ENCODE results near the gene TCF7L1.

DNA sequence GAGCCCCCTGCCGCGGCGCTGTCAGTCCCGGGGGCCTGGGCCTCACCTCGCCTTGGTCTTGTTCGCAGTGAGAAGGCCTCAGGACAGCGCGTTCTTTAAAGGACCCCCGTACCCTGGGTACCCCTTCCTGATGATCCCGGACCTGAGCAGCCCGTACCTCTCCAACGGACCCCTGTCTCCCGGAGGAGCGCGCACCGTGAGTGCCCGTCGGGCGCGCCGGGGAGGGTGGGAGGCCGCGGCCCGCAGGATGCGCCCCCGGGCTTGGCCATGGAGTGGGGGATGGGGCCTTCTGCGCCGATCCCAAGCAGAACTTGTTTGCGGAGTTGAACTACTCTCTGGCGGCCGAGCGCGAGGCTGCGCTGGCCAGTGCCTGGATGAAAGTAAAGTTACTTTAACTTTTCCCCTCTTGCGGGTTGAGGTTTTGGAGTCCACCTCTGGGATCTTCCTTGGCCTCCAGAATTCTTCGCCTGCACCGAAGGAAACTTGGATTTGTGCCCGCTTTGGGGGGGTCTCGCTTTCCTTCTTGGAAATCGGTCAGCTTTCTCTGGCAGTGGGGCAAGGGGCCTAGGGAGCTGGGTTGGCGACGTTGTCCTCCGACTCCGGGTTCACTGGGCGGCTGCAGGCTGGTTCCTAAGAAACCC, 1.2 kb downstream of the TCF7L1 start:
- TF ChIP-seq, protein P1, sequence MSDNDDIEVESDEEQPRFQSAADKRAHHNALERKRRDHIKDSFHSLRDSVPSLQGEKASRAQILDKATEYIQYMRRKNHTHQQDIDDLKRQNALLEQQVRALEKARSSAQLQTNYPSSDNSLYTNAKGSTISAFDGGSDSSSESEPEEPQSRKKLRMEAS (IDR thresholded peaks at IDR 0.05; ENCODE audit: low read depth): no peak
- TF ChIP-seq, protein P2, sequence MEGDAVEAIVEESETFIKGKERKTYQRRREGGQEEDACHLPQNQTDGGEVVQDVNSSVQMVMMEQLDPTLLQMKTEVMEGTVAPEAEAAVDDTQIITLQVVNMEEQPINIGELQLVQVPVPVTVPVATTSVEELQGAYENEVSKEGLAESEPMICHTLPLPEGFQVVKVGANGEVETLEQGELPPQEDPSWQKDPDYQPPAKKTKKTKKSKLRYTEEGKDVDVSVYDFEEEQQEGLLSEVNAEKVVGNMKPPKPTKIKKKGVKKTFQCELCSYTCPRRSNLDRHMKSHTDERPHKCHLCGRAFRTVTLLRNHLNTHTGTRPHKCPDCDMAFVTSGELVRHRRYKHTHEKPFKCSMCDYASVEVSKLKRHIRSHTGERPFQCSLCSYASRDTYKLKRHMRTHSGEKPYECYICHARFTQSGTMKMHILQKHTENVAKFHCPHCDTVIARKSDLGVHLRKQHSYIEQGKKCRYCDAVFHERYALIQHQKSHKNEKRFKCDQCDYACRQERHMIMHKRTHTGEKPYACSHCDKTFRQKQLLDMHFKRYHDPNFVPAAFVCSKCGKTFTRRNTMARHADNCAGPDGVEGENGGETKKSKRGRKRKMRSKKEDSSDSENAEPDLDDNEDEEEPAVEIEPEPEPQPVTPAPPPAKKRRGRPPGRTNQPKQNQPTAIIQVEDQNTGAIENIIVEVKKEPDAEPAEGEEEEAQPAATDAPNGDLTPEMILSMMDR (IDR thresholded peaks at IDR 0.05): no peak
- TF ChIP-seq TAF1 (IDR thresholded peaks at IDR 0.05; ENCODE audit: borderline replicate concordance, low read depth, low read length) (no peak), EP300 (IDR thresholded peaks at IDR 0.05; ENCODE audit: borderline replicate concordance in 1 of 2, low read depth in 1 of 2, low read length in 1 of 2) (no peak), RAD21 (IDR thresholded peaks at IDR 0.05; ENCODE audit: low read length) (no peak), JUND (IDR thresholded peaks at IDR 0.05) (no peak), ELF1 (IDR thresholded peaks at IDR 0.05) (no peak), POLR2AphosphoS5 (IDR thresholded peaks at IDR 0.05; ENCODE audit: low read depth, low read length) (no peak), SMC3 (IDR thresholded peaks at IDR 0.05; ENCODE audit: low read depth, low read length) (no peak), EZH2phosphoT487 (IDR thresholded peaks at IDR 0.05; ENCODE audit: borderline replicate concordance, low read depth) (no peak)
- TF ChIP-seq, protein P3, sequence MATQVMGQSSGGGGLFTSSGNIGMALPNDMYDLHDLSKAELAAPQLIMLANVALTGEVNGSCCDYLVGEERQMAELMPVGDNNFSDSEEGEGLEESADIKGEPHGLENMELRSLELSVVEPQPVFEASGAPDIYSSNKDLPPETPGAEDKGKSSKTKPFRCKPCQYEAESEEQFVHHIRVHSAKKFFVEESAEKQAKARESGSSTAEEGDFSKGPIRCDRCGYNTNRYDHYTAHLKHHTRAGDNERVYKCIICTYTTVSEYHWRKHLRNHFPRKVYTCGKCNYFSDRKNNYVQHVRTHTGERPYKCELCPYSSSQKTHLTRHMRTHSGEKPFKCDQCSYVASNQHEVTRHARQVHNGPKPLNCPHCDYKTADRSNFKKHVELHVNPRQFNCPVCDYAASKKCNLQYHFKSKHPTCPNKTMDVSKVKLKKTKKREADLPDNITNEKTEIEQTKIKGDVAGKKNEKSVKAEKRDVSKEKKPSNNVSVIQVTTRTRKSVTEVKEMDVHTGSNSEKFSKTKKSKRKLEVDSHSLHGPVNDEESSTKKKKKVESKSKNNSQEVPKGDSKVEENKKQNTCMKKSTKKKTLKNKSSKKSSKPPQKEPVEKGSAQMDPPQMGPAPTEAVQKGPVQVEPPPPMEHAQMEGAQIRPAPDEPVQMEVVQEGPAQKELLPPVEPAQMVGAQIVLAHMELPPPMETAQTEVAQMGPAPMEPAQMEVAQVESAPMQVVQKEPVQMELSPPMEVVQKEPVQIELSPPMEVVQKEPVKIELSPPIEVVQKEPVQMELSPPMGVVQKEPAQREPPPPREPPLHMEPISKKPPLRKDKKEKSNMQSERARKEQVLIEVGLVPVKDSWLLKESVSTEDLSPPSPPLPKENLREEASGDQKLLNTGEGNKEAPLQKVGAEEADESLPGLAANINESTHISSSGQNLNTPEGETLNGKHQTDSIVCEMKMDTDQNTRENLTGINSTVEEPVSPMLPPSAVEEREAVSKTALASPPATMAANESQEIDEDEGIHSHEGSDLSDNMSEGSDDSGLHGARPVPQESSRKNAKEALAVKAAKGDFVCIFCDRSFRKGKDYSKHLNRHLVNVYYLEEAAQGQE (IDR thresholded peaks at IDR 0.05; ENCODE audit: low read depth, low read length): no peak
- TF ChIP-seq, protein P4, sequence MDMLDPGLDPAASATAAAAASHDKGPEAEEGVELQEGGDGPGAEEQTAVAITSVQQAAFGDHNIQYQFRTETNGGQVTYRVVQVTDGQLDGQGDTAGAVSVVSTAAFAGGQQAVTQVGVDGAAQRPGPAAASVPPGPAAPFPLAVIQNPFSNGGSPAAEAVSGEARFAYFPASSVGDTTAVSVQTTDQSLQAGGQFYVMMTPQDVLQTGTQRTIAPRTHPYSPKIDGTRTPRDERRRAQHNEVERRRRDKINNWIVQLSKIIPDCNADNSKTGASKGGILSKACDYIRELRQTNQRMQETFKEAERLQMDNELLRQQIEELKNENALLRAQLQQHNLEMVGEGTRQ (IDR thresholded peaks at IDR 0.05; ENCODE audit: borderline replicate concordance, low read depth, low read length): no peak

Measured in SK-N-SH (cell line).